GM18508 (cell line): ENCODE data around the gene LRP1B.

Experiments used
- ATAC-seq: cut with Tn5 transposase; IDR thresholded peaks from one replicate; pipeline ENCODE4 v1.9.1; 2021; ENCODE audit warnings: moderate number of reproducible peaks; ENCODE audit not compliant: insufficient read depth, unreplicated experiment

Gene LRP1B

GRCh38 chr2:141796449-141796848 lies 334.4 kb downstream of the LRP1B start:
- ATAC-seq = no peak

GRCh38 chr2:141791521-141791920 lies 339.3 kb downstream of the LRP1B start:
- ATAC-seq = no peak

- ATAC-seq = no peak
Measured at GRCh38 chr2:141782574-141782973, 348.2 kb downstream of the LRP1B start.

DNA sequence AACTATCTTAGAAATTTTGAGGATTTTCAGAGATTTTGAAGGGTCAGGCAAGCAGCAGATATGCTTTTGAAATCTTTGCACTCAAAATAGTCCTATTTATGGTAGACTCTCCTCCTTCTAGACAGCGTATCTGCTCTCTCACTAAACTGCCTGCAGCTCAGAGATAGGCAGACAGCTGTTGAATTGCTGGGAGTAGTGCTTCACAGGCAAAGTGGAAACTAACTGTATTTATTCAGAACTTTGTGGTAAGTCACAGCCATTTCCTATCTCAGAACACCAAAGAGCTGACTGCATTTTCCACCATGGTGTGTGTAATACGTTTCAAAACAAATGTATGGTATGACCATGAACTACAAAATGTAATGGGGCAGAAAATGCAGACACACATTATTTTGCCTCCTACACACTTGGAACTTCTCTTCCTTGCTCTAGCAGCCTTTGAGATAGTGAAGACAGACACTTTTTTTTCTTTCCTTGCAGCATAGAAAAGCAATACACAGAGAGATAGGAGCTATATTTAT lies 352.4 kb downstream of the LRP1B start:
- ATAC-seq = no peak

- no peak for ATAC-seq
Measured at GRCh38 chr2:141770530-141770929, 360.3 kb downstream of the LRP1B start.

DNA sequence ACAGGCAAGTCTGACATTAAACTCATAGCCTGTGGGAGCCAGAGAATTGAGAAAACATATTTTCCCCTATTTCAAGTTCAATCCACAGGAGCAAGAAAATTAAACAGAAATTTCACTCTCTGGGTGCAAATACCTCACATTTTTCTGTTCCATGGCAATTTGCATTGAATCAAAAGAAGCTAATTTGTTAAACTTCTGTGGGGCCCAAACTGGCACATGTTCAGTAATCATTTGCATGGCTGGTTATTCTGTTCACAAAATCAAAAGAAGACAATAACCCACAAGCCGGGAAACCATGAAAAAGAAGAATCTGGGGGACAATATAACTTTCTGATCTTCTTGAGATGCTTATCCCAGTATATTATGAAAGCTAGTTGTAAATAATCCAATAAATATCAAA lies 363.1 kb downstream of the LRP1B start:
- no peak for ATAC-seq

- ATAC-seq = no peak
Measured at GRCh38 chr2:141767051-141767450, 363.8 kb downstream of the LRP1B start.

GRCh38 chr2:141766225-141766624 lies 364.6 kb downstream of the LRP1B start:
- ATAC-seq = no peak

DNA sequence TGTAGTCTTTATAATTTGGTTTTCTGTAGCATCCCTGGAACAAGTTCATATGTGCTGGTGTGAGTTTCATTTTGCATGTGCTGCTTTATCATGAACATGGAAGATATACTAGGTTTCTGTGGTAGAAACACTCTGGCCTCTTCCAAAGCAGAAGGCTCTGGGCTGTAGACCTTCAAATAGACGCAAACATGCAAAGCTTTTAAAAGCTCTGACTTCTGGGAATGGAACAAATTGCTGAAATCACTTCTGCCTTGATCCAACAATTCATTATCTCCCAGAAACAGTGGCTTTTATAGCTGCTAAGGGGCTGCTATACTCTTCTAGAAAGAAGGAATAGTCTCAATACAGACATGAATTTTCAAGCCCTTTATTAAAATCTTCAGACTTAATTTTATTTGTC lies 382.2 kb downstream of the LRP1B start:
- ATAC-seq = no peak

DNA sequence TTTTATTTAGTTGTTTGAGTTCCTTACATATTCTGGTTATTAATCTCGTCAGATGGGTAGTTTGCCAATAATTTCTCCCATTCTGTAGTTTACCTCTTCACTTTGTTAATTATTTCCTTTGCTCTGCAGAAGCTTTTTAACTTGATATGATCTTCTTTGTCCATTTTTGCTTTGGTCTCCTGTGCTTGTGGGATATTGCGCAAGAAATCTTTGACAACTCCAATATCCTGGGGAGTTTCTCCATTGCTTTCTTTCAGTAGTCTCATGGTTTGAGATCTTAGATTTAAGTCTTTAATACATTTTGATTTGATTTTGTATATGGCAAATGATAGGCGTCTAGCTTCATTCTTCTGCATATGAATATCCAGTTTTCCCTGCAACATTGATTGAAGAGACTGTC lies 389.2 kb downstream of the LRP1B start:
- ATAC-seq = no peak

GRCh38 chr2:141737492-141738255 lies 393.1 kb downstream of the LRP1B start:
- ATAC-seq = no peak

GRCh38 chr2:141736466-141736865 lies 394.4 kb downstream of the LRP1B start:
- ATAC-seq = no peak

DNA sequence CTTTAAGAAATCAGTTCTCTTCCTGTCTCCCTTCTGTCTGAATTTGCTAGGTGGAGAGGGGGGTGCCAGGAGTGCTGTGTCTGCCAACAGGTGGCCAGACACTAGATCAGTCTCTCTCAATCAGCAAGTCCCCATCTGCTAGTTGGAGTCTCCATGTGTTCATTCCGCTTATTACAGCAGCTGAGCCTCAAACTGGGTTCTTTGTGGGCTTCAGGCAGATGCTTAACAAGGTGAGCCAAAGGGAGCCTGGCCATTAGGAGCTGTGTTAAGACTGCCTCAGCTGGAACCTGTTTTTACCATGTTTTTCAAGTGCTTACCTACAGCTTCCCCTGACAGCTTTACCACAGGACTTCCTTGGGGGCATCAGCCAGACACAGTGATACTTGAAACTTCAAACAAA lies 401.9 kb downstream of the LRP1B start:
- ATAC-seq = no peak

GRCh38 chr2:141728142-141728541 lies 402.7 kb downstream of the LRP1B start:
- no peak for ATAC-seq

GRCh38 chr2:141724426-141724825 lies 406.4 kb downstream of the LRP1B start:
- no peak for ATAC-seq

DNA sequence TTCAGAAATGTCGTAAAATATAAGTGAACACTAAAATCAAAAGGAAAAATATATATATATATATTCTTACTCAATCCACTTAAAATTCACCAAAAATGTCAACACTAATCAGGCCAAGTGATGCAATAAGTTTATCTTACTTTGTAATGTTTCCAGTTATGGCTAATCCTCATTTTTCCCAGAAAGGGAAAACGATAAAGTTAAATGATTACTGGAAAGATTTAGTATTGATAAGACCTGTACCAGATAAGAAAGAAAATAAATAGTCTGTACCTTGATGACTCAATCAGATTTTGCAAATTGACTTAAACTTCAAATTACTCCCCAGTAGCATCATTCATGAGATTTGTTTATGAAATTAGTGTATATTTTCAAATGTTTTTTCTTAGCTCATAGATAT lies 407.0 kb downstream of the LRP1B start:
- no peak for ATAC-seq

DNA sequence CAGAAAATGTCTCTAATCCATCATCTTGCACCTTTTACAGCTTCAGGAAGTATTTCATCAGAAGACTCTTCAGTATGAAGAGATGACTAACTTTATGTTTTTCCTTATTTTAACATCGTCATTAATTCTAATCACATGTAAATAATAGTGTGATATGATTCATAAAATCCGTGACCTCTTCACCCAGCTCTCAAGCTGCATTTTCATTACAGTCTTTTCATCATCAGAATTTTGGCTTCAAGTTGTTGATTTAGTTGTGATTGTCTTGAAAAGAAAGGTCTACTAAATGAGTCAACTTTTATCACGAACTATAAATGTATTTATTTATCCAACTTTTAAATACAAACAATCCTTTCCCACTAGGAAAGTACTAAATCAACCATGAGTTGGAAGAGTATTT lies 410.3 kb downstream of the LRP1B start:
- no peak for ATAC-seq

GRCh38 chr2:141714496-141714895 lies 416.3 kb downstream of the LRP1B start:
- no peak for ATAC-seq

DNA sequence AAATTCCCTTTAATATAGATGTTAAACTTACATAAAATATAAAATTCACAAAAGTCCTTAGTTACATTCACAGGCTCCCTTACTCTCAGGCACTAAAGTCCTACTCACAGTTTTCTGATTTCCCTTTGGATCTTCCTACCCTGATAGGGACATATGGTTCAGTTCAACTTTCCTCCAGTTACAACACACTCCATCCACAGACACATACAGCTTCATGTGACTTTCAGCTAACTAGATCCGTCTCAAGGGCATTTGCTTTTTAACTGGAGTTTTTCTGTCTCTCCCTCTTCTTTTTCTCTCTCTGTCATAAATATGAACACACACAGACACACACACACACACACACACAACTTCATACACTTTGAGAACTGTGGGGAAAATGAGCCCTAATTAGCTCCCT lies 419.2 kb downstream of the LRP1B start:
- no peak for ATAC-seq

GRCh38 chr2:141710589-141711239 lies 420.1 kb downstream of the LRP1B start:
- ATAC-seq = no peak

DNA sequence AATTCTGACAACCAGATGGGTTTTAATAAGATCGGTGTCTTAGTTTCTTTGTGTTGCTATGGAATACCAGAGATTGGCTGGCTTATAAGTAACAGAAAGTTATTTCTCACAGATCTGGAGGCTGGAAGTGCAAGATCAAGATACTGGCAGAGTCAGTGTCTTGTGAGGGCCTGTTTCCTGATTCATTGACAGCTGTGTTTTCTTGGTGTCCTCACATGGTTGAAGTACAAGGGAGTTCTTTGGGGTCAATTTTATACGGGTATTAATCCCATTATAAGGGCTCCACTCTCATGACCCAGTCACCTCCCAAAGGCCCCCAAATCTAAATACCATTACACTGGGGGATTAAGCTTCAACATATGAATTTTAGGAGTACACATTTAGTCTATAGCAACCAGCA lies 421.1 kb downstream of the LRP1B start:
- no peak for ATAC-seq

DNA sequence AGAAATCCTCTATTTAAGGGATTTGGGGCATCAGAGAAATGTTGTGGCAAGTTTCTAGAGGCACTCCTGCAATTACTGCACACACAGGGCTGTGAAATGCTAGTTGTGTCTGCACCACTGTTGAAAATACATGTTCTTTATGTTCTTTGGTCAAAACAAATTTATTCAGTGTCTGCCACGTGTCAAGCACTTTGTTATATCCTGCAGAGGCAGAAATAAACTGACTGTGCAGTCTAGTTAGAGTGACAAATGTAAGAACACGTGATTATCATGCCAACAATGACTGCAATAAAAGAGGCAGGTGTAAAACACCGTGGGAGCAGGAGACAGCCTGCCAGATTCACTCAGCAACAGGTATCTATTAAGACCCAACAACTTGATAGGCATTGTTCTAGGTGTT lies 423.3 kb downstream of the LRP1B start:
- no peak for ATAC-seq
